T-helper 22 cell (primary cell): ENCODE data around the gene BMP7.

Source experiments
- DNase-seq: peaks from one replicate; pipeline ENCODE4 v3.0.0-alpha.2; 2020; ENCODE audit warnings: low read depth

Gene BMP7

DNA sequence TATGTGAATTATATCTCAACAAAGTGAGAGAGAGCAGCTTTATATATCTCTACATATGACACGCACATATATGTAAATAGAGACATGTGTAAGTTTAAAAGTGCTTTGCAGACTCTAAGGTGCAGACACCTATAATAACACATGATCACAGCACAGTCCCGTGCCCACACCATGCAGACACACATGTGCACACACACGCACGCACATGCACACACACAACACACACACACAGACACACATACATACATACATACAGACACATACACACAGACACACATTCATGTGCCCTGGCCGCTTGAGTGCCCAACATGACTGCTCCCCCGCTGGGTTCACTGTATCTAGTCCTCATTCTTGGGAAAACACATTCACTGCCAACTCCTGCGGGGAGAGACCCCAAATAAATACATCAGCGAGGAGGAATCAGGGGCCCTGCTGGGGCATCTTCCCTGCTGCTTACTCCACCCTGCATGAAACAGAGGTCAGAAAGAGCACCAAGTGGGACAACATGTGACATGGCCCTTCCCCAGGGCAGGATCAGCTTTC lies 121.3 kb downstream of the BMP7 start:
- no peak for DNase-seq

DNA sequence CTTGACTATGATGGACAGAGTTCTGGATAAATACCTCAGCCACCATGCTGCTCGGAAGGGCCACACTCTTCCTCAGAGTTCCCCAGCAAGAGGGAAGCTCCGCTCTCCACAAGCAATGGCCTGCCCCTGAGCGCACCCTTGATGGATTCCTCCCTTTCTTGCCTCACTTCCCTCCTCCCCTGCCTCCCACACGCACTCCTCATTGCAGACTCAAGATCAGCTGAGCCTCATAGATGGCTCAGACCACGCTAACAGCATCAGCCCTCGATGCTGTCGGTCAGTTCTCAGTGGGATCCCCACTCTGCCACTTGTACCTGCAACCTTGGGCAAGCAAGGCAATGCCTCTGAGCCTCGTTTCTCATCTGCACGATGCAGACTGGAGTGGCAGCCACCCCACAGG lies 123.3 kb downstream of the BMP7 start:
- no peak for DNase-seq

DNA sequence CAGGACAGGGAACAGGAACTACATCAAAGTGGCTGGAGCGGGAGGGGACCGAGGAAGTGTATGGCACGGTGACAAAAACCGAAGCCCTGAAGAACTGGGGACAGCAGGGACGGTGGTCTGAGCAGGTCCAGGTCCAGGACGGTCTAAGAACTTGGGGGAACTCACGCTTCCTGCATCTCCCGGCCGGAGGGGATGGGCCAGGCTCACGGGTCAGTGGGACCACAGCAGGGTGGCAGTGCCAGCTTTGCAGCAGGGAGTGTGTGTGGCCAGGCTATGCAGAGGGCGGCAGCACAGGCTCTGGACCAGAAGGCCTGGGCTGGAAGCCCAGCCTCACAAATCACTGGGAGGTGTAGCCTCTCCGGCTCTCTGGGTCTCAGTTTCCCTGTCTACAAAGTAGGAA lies 123.8 kb downstream of the BMP7 start:
- DNase-seq, result no peak

DNA sequence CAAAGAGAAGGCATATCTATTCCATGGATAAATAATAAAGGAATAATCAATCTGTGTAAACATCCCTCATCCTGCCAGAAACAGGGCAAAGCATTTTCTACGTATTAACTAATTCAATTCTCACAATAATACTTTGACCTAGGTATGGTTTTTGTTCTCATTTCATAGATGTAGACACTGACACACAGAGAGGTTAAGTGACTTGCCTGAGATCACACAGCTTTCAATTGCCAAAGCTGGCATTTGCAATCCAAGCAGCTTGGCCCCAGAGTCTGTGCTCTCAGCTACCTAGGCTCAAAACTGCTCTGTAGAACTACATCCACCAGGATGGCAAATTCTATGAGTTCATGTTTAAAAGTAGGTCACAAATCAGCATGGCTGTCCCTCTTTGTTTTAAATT lies 124.9 kb downstream of the BMP7 start:
- DNase-seq, result no peak

DNA sequence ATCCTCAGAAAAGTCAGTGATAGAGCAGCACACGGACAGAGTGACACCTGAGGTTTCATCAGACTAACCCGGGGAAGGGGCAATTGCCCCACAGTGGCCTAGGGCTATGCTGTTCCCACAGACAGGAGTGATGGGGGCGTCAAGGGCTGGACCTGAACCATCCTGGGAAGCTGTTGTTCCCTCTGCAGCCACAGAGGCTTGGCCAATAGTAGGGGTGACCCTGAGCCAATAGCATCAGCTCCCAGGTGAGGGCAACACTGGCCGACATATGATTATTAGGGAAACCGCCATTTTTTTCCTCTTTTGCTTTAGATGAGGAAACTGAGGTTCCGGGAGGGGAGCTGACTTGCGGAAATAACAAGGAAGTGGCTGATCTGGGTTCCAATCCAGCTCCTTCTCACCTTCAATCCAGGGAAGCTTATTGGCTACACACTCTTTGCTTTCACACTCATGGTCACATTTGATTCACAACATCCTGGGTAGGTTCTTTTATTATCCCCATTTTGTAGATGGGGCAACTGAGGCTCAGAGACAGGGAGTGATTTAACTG lies 126.0 kb downstream of the BMP7 start:
- DNase-seq, result no peak

DNA sequence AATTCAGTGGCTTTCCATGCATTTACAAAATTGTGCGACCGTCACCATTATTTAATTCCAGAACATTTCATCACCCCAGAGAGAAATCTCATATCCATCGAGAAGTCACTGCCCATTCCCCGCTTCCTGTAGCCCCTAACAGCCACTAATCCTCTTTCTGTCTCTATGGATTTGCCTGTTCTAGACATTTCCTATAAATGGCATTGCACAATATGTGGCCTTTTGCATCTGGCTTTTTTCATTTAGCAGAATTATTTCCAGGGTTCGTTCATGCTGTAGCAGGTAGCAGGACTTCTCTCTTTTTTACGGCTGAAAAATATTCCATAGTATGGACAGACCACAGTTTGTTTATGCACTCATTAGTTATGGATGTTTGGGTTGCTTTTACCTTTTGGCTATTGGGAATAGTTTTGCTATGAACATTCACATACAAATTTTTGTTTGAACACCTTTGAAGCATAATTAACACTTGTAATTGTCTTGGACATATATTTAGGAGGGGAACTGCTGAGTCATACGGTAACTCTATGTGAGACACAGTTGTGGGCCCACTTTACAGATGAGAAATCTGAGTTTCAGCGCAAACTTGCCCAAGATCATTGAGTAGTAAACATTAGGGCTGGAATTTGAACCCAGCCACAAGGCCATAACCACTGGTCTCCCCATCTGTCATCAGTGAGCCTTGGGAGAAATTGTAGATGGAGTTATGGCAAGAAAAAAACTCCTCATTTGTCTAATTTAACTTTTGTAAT lies 126.9 kb downstream of the BMP7 start:
- DNase-seq, result no peak

DNA sequence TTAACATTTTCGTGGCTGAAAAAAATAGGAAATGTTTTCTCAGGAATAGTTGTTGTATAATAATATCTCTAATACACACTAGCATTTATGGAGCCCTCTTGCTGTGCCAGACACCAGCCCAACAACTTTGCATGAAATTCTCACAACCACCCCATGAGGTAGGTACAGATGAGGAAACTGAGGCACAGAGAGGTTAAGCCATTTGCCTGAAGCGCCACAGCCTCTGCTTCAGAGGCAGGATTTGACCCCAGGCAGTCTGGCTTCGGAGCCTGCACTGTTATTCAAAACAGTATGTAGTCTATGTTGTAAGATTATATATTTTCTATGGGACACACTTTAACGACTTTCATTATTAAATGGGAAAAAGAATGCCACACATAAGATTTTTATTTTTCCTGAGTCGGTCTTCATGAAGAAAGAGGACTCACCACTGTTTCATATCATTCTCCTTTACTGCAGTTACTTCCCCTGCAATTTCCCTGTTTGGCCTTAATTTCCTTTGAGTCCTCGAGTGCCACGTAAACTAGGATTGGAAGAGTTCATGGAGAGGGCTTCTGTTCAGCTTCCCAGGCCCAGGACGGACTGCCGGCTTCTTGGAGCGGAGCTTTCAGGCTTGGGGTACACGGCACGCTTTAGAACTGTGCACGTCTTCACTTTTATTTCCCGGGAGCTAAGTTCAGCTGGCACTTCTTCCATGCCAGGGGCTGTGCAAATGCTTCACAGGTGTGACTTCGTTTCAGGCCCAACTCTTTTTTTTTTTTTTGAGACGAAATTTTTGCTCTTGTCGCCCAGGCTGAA lies 128.0 kb downstream of the BMP7 start:
- no peak for DNase-seq

DNA sequence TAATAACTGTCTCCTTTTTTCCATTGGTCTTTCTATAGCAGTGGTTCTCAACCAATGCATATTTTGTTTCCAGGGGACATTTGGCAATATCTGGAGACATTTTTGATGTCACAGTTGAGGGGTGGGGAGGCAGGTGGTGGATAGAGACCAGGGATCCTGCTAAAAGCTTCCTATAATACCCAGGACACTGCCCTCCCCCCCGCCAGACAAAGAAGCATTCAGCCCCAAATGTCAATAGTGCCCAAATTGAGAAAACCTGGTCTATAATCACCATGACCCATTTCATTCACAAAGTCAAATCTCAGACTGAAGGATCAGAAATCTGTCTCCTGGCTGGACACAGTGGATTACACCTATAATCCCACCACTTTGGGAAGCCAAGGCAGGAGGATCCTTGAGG lies 128.8 kb downstream of the BMP7 start:
- DNase-seq, result no peak

DNA sequence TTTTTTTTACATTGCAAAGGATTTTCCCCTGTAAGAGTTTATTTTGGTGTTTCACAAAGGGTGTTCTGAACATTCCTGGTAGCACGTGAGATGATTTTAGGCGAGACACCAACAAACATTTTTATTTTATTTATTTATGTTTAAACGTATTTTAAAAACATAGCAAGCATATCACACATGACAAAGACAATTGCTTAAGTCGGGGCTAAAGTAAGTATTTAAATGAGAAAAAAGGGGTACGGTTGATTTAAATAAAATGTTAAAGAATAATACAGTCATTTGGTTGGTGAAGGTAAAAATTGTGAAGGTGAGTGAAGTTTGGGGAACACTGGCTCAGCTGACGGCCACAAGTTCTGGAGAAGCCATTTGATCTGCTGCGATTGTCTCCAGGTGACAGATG lies 129.7 kb downstream of the BMP7 start:
- DNase-seq, result no peak

DNA sequence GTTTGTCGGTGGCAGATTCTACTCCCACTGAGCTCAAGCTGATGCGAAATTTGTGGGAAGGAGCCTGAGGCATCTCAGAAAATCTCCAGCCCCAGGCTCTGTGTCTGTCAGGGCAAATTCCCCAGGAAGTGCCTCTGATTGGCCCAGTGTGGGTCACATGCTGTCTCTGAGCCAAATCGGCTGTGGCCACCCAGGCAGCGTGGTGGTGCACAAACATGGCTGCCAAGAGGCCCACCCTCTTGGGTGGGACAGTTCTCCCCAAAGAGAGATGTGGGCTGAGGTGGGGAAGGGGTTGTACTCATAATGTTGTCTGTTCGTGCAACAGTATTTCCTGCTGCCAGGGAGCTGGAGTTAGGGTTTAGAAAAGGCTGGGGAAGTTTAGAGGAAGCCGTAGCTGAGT lies 130.6 kb downstream of the BMP7 start:
- no peak for DNase-seq

DNA sequence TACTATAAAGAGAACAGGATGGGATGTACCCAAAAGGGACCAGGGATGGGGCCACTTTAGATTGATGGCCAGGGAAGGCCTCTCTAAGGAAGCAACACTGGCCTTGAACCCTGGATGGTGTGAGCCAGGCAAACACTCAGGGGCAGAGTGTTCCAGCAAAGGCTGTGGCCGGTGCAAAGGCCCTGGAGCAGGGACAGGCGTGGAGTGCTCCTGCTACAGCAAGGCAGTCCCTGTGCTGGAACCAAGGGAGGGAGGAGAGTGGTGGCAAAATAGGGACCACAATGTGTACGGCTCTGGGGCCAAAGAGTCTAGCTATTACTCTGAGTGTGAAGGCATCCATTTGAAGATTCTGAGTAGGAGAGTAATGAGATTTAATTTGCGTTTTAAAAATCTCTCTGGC lies 131.6 kb downstream of the BMP7 start:
- DNase-seq, result no peak

DNA sequence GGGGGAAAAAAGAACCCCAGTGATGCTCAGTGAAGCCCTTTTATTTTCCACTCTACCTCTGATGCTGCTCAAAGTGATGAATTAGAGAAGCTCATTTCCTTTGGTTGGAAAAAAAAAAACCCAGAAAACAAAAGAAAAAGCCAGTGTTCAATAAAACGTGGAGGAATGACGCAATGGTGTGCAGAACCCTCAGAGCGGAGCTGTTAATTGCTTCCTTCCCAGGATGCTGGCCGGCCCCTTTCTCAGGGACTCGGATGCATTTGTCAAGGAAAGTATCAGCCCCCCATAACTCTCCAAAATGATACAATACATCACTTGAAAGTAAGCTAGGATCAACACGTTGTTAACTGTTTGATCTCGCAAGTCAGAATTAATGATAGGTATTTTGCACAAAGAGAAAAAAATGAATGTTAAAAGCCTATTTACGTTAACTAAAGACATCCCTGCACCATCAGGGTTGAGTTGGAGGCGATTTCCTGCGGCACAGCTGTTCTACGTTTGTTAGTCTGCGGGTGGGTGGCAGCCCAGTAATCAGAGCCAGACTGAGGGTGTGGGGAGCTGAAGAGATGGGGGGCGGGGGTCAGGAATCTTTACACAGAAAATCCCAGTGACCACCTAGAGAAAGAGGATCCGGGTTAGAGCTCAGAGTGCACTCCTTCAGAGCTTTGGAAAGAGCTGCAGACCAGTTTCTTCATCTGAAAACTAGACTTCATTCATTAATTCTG lies 132.4 kb downstream of the BMP7 start:
- no peak for DNase-seq

DNA sequence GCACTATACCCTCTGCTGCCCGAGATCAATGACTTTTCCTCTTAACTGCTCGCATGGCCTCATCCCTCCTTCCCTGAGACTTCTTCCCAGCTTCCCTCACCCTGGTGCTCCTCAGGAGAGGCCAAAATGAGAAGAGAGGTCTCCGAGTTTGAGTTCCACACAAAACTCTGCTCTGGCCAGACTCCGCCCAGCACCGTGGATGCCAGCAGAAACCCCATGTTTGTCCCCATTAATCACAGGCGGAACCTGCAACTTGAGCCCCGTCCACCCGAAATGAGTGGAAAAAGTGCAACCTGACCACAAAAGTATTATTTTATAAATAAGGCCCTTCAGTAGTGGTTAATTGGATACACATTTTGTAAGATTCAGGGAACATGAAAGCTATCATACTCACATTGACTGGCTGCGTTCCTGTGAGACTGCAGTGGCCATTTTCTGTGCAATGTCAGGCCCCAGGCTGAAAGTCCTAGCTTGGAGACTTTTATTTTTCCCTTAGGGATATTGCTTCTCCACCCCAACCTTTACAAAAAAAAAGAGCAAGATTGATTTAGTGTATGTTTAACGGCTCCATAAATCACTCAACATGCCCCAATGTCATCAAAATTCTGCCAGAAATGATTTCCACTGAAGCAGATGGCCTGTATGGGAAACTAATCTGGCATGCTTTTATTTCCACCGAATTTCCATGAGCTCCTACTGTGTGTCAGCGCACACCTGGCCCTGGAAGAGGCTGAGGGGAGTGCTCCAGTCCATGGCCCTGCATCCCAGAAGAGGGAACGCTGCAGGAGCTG lies 134.6 kb downstream of the BMP7 start:
- no peak for DNase-seq

DNA sequence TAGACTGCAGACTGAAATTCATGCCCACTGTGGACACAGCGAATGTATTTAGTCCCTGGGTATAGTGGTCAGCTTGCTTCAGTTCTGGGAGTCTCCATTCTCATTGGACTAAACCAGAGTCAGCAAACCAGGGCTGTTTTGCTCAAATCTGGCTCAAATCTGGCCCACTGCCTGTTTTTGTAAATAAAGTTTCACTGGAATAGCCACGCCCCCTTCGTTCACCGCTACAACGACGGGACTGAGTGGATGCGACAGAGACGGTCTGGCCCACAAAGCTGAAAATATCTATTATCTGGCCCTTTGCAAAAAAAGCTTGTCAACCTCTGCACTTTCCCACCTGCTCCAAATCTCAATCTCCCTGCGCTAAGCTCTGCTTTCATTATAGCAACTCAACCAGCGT lies 135.4 kb downstream of the BMP7 start:
- DNase-seq, result no peak

DNA sequence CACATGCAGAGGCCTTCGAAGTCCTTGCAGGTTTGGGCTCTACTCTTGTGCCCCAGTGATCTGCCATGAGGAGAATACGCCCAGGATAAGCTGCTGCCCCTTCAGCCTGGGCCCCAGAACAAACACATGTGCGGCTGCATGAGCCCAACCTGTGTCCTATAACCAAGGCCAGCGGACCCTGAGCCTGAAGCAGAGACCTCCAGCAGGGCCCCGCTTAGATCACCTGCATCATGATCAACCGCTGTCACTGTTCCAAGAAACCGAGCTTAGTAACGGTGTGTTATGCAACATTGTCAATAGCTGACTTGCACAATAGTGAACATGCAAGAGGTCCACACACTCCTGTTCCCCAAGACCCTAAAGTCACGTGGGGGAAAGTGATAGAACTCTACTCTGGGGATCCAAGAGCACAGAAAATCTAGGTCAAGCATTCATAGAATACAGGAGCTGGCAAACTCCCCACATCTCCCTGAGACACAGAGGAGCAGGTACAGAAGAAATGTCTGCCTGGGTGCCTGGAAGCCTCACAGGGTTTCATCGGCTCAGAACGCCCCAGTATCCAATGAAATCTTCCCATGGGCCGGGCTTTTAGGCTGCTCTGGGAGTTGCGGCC lies 136.2 kb downstream of the BMP7 start:
- DNase-seq, result no peak

DNA sequence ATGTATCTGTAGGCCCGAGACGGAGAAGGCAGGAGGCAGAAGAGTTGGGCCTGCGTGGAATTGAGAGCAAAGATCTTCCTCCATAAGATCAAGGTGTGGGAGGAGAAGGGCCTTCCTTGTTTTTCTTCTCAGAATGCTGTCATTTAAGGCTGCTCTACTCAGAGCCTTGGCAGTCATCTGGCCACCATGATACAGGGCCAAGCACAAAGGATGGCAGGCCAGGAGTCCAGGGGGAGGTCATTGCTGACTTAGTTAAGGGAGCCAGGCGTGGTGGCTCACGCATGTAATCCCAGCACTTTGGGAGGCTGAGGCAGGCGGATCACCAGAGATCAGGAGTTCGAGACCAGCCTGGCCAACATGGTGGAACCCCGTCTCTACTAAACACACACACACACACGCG lies 137.1 kb downstream of the BMP7 start:
- no peak for DNase-seq

DNA sequence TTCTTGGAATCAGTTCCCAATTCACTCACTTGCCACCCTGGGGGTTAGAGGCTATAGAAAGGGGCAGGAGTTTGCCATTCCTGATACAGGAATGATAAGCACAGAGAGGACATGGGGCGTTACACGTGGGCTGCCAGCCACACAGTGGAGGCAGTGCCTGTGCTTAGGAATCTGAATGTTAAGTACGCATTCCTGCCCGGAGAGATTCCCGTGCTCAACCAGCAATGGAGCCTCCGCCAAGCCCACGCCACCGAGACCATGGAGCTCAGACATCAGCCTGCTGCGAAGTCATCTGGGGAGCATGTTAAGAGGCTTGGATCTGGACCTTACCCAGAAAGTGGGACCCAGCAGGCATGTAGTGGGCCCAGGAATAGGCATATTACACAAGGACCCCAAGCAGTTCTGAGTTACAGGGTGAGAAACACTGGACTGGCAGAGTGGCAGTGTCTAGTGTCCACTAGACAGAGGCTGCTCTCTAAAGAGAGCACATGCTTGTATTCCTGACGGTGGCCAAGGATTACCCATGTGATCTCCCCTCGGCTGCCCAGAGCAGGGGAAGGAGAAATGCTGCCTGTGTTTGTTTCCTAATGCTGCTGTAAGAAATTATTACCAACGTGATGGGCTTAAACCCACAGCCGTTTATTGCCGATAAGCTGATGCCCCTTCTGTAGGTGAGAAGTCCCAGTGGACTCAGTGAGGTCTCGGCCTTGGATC lies 138.2 kb downstream of the BMP7 start:
- DNase-seq, result no peak

DNA sequence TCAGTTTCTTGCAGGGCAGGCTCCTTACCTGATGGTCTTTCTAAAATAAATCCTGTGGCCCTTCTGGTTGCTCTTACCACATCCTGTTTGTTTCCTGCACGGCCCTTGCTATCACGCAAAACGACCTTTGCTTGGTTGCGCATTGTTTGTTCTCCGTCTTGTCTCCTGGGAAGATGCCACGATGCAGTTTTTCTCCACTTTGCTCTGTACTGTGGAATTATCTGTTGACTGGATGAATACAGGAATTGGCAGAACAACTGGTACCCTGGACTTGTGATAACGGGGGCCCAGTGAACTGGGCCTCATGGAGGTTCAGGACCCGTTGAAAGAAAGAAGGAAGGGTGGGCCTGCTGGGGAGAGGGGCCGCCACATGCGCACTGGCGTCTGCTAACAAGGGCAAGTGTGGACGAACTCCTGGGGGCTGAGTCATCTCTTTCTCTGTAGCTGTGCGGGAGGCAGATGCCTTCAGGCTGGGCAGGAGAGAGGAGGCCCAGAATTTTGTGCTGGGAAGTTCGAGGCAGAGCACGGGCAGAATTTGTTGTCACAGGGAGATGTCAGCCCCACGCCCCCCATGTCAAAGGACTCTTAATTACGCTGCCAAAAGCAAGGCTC lies 139.9 kb downstream of the BMP7 start:
- DNase-seq, result no peak

DNA sequence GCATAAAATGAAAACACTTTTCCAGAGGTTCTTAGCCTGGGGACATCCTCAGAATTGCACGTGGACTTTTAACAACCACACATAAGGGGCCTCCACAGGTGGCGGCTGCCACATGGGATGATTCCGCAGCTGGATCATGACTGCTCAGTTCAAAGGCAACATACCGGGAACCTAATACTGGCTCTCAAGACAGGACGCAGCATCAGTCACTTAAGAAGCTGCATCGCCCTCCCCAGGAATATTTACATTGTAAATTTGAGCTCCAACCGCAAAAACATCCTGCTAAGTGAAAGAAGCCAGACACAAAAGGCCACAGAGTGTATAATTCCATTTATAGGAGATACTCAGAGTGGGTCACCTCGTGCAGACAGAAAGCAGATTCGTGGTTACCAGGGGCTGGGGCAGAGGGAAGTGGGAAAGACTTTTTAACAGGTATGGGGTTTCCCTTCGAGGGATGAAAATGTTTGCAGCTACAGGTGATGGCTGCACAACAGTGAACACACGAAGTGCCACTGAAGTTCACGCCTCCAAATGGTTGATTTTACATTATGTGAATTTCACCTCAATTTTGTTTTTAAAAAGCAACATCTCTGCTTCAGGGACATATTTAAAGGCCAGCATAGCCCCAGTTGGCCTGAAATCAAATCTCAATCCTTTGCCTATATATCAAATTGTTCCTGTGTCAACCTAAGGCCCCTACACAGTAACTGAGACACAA lies 141.5 kb downstream of the BMP7 start:
- DNase-seq, result no peak
